GM18499 (cell line): ENCODE results near the gene IL1RAP.

Source experiments
- ATAC-seq: cut with Tn5 transposase; IDR thresholded peaks from one replicate; pipeline ENCODE4 v1.9.1; 2021; ENCODE audit warnings: moderate number of reproducible peaks; ENCODE audit not compliant: insufficient read depth, unreplicated experiment

IL1RAP gene

DNA sequence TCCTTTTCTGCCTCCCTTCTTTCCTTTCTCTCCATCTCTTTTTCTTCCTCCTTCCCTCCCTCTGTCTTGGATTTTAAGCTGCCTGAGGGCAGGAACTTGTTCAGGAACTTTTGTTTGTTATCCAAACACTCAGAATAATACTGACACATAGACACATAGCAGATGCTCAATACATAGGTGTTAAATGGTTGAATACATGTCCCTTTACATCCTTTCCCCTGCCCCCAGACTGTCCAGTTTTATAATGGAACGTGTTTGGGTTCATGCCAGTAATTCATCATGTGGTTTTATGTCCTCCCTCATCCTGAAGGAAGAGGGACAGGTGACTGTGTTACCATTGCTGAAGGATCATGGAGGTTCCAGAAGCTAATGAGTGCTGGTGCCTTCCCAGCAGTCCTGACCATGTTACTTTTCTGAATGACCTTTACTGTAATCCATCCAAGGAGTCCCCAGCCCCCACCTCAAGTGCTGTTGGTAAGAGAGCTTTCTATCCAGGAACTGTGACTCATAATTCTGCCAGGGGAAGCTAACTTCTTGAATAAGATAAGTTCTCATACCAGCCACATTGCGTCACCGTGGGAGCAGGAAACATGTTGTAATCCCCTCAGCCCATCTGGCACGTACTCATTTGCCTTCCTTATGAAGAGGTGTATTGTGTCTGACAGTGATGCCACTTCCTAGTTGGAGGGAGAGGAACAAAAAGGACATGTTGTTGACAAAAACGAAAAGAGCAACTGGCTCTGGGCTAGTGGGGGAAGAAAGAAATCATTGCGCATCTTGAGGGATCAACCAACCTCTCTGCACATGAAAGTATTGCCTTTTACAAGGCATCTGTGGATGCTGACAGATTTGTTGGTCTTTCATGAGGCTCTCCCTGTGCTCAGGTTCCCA, 52.4 kb downstream of the IL1RAP start:
- ATAC-seq: no peak

DNA sequence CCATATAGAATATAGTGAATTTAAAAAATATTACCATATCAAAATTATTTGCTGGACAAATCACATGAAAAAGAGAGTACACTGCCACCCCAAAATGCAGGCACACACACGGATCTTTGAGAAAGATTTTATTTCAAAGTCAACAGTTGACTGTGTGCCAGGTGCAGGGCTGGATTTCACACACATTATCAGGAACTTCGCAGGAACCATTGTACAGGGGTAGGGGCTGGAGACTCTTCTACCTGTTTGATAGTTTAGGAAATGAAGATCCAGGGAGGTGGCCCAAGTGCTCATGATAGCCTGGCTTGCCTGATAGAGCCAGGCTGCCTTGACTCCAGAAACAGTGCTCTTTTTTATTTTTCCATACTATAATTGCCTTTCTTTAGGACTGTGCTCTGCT, 54.2 kb downstream of the IL1RAP start:
- ATAC-seq: no peak

DNA sequence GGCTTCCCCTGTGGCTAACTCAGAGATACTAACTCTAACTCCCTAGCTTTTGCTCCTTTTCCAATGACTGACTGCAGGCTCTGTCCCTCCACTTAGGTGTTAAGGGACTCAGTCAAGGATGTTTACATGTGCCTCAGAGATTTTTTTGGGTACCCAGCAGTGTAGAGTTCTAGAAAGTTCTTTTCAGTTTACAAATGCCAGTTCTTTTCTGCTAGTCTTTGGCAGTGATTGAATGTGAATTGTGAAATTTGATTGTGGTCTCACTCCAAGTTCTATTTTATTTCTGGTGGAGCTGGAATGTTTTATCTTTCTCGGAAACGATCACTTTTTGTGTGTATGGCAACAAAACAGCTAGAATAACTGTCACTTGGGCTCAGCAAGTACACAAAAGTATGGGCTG, 60.6 kb downstream of the IL1RAP start:
- no peak for ATAC-seq

DNA sequence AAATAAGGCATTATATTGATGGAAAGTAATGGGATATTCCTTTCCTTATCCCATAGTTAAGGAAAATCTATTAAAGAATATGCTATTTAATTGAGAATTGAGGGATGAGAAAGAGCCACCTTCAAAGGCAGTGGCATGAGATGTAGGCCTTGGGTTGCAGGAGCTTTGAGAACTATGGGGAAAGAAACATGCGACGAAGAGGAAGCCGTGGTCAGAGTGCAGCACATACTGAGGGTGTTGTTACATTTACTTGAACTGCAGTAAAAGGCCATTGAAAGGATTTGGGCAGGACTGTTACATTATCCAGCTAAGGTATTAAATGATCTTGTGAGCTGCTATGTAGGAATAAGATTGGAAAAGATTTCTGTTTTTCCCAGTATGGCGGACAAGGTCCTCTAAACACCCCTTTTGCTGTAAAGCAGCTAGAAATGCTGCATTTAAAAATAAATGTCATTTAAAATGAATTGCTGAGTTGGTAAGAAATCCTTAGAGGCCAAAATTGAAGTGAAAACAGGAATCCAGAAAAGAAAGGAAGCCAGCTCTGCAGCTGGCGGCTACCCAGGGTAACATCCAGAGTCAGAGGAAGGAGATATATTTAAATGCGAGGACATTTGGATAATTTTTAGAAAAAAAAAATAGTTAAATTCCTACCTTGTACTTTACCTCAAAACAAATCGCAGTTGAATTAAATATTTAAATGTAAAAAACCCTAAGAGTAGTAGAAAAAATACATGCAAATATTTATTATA, 61.7 kb downstream of the IL1RAP start:
- ATAC-seq: no peak

DNA sequence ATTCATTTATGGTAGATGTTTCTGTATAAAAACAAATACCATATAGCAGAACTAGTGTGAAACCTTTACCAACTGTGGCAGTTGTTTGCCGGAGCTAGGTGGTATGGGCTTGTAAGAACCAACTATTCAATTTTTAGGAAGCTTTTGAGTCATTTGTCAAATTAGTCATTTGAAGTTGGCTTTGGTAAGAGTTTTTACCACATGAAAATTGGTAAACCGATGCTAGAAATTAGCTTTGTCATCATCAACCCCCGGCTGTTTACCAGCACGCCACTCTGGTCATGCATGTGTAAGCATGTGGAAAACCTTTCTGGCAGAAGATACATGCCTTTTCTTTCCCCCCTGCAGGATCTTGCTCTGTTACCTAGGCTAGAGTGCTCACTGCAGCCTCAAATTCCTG, 63.3 kb downstream of the IL1RAP start:
- ATAC-seq: no peak

DNA sequence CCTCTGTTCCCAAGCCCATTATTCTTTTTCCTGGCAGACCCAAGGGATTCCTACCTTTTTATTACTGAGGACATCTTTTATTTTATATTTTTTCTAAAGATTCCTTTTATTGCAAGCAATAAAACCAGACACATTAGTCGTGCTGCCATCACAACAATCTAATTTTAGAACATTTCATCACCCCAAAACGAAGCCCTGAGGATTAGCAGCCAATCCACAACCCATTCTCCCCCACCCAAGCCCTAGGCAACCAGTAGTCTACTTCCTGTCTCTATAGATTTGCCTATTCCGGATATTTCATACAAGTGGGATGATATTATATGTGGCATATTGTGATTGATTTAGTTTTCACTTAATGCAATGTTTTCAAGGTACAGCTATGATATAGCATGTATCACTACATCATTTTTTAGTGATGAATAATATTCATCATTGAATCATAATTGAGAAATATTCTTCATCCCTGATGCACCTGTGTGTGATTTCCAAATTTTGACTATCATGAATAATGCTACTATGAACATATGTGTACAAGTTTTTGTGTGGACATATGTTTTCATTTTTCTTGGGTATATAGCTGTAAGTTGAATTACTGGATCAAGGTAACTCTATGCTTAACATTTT, 65.7 kb downstream of the IL1RAP start:
- ATAC-seq: no peak

DNA sequence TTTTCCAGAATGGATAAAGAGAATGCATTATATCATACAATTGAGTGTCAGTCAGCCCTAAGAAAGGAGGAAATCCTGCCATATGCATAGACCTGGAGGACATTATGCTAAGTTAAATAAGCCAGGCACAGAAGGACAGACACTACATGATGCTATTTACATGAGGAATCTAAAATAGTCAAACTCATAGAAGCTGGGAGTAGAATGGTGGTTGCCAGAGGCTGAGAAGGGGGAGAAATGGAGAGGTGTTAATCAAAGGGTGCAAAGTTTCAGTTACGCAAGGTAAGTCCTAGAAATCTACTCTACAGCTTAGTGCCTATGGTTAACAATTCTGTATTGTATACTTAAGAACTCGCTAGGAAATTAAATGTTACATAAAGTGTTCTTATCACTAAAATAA, 66.5 kb downstream of the IL1RAP start:
- no peak for ATAC-seq

DNA sequence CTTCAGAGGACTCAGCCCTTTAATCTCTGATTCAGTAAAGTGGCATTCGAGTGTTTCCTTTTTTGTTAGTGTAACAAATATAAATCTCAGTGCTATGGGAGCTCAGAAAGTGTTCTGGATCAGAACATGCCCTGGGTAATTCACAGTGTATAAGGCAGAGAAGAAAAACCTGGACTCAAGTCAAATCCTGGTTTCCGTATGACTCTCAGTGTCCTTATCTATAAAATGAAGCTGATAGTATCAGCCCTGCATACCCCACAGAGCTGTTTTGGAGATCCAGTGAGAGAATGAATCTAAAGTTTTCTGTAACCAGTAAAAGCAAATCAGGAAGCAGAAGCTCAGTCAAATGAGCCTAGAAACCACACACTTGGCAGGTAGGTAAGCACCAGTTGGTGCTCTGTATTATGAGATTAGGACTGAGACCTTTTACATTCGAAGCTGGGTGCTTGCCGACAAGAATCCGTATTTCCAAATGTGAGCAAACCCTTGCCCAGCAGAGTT, 67.2 kb downstream of the IL1RAP start:
- no peak for ATAC-seq

DNA sequence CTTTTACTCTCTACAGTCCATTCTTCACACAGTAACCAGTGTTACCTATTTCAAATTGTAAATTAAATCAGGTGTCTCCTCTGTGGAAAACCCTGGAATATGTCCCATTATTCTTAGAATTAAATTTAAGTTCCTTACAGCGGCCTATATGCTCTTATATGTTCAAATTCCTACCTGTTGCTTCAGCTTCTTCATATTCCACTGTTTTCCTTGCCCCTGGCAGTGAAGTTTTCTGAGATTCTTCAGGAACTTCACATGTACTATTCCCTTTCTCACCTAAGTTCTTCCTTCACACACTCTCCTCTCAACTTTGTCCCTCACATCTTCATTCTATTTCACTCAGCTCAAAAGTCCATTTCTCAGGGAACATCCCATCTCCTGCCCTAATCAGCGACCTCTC, 68.8 kb downstream of the IL1RAP start:
- ATAC-seq: no peak

DNA sequence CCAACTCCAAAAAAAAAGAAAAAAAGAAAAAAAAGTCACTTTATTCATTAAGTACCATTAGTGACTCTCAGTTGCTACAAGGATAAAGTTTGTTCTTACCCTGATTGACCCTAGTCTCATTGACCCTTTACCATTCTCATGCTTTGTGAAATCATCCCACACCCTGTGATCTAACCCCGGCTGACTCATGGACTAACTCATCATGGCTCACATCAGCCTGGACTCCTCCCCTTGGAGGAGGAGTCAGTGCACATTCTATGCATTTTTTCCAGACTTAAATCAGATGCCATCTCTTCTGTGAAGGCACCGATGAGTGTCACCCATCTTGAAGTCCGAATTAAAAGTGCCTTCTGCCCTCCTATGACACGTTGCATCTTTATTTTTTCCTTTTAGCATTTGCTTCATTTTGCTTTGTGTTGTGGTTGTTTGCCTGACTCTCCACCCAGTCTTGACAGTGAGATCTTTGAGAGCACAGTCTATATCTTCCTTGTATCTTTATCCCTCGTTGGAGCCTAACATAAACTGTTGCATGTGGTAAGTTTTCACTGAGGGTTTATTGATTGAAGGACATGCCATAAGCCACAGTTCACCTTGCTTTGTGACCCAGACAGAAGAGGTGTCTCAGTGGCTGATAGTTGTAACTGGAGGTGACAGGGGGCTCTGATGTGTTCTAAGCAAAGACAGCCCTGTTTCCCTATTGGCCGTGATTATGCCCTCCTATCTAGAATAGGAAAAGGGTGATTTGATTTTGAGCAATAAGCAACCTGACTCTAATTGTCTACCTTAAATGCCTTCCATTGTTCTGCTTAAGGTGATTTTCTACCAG, 72.1 kb downstream of the IL1RAP start:
- ATAC-seq: no peak

DNA sequence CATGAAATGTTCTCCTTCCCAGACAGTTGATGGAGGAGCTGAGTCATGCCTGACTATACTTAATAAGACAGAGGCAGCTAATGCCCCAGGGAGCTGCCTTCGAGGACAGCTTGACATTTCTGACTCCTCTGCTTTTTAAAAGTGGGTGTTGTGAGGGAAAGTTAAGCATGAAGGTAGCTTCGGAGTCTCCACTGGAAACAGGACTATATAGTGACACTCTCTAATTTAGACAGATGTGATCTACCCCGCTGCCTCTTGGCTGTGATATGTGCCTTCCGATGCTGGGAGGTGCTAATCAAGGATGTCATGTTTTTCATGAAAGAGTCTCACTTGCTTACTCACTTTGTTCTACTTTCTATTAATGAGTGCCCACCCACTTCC, 72.7 kb downstream of the IL1RAP start:
- peak; percentile 78 for ATAC-seq

DNA sequence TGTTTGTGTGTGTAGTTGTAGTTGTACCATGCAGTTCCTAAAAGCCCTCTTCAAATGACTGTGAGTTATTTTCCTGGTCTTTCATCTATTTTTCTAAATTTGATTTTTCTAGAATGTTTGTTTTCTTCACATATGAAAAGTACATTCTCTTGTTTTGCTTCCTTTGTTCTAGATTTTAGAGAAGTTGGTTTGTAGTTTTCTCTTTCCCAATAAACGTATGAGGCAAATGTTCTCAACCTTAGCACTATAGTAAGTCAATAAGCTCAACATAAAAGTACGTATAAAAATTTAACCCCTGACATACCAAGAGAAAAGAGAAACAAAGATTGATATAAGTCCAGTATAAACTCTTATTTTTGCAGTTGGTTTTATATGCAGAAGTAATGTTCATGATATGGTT, 74.7 kb downstream of the IL1RAP start:
- no peak for ATAC-seq

DNA sequence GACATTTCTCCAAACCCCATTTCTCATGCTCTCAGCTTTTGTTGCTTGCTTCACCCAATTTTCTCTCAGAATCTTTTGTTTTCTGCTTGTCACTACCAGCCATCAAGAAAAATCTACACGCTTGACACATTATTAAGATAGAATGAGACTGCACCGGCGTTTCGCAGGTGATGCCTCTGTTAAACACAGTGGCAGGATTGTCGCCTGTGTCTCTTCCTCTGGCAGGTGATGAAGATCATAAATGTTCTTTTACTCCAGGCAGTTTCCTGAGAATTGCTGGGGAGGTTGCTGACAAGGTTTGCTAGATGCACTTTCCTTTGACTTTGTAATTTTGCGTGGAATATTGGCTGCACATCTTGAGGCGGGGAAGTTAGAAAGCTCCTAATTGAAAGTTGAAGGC, 75.4 kb downstream of the IL1RAP start:
- ATAC-seq: no peak

DNA sequence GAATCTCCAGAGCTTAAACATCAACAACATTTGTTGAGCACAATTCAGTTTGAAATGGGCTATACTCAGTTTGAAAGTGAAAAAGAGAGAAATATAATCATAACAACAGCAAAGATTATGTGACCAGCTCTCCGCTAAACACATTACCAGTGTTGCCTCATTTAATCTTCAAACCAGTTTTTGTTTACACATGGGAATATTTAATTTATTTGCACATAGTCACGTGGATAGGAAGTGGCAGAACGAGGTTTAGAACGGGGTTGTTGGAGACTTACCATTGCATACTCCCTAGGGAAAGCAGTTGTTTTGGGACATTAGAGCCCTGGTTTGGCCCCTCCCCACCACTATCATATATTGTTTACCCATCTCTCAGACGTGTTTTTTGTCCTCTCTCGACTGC, 77.2 kb downstream of the IL1RAP start:
- ATAC-seq: no peak

DNA sequence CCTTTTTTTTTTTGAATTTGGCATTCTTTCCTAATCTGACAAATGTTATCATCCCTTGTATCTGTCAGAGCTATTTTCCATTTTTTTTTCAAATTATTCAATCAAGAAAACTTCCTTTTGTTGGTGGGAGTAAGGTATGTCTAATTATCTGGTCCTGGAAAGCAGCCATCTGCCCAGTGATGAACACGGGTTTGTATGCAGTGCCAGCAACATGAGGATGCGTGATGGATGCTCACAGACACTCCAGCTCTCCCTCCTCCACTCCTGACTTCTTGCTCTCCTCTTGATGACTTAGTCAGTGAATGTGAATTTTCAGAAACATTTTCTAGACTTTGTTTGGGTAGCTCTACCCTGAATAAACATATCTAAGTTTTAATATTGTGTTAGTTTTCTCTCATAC, 79.2 kb downstream of the IL1RAP start:
- ATAC-seq: no peak

DNA sequence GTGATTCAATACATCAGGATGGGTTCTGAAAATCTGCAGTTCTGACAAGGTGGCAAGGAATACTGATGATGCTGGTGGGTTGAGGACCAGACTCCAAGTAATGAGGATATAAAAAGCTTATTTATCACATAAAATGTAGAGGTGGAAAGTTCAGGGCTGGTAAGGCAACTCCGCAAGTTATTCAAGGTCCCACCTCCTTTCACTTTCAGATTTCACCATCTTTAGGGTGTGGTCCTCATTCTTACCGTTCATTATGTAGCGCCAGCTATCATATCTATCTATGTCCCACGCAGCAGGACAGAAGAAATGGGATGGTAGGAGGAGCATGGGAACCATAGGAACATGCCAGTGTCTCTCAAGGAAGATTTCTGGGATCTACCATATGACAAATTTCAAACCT, 80.3 kb downstream of the IL1RAP start:
- no peak for ATAC-seq

DNA sequence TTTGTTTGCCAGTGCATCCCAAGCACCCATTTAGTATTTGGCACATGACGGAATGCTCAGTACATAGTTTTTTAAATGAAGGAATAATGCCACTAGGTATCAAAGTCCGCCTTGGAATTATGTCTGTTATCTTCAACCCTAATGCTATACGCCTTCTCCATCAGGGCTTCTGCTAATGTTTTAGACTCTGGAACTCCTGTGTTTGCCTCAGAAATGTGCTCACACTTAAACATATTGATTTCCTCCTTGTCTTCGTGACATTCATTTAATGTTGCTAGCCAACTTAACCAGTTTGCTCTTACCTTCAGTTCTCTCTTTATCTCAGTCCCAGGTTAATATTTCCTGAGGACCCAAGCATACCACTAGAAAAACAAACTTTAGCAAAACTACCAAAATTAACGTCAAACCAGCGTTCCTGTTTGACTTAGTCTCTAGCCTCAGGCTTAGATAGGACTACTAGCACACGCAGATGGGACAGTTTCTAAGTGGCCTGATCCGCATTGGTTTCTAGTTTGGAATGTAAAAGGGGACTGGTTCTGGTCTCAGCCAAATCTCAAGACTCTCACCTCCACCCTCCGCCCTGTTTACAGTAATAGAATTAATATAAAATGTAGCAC, 81.4 kb downstream of the IL1RAP start:
- ATAC-seq: no peak

DNA sequence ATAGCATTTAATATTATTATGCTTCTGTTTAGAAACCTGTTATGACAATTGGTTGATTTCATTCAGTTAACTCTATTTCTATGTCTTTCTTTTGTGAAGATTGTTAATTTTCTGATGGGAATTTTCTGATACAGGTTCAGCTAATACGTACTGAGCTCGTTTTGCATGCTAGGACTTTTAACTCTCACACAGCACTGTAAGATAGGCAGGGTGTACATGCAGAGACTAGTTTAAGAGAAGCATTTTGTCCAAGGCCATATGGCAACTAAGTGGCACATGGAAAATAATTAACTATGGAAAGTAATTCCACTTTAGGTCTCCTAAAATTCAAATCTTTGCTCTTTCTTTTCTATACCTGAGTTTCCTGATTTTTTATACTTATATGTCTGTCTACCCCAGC, 81.9 kb downstream of the IL1RAP start:
- no peak for ATAC-seq

DNA sequence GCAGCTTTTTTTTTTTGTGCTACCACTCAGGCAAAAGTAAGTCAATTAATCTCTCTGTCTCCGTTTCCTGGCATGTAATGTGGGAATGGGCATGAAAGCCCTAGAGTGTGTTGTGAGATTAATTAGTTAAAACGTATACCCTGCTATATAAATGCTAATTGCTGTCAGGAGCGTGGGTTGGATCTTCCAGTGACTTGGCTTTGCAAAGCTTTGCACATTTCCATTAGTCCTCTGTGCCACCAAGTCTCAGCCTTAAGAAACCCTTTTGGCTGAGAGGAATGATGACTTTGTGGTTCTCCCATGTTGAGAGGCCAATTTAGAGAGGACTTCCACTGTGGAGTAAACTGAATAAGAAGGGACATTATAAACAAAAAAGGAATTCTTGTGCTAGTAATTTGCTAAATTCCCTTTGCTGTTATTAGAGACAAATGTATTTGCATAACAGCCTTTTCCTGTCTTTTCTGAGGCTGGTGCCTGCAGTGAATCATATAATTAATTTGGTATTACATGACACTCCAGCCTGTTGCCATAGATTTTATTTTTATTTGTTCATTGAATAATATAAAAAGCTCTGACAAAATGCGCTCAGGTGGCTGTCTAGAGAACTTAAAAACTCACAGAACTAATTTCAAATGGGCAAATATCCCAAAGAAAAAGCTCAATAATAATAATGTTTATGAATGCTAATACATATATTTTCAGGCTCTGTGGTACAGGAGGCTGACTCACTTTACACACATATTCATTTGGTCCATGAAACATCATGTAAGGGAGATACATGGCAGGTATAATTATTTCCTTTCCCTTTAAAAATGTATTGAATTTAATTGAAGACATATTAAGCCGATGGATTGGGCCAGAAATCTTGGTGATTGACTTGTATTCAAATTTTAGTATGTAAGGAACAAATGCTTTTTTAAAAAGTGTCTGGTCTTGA, 82.7 kb downstream of the IL1RAP start:
- no peak for ATAC-seq
